Vagina (tissue), 2 donors: ENCODE results near the gene TSC22D2. TPM values are rescaled to one million over a fixed set of nuclear protein-coding genes. Genes with fewer than 3 reads are reported as not detected.

Source experiments
- DNase-seq, 2 donors: peaks; one replicate each; pipeline ENCODE4 v3.0.0-alpha.2; 2017; ENCODE audit errors: extremely low spot score in 2 of 2
- H3K27ac ChIP-seq: fragments of 200-600 bp; sonication (generic); one replicate; pipeline ENCODE4 v1.5.1; 2019
- H3K27me3 ChIP-seq: fragments of 200-600 bp; sonication (generic); one replicate; pipeline ENCODE4 v1.5.1; 2019
- H3K36me3 ChIP-seq, 2 donors: fragments of 200-600 bp; sonication (generic); one replicate each; pipeline ENCODE4 v1.5.1; 2017 to 2019
- H3K4me1 ChIP-seq: fragments of 200-600 bp; sonication (generic); one replicate; pipeline ENCODE4 v1.5.1; 2019
- H3K4me3 ChIP-seq, 2 donors: fragments of 200-600 bp; sonication (generic); 1 replicate in 1 of 2; 2 replicates in 1 of 2; pipeline ENCODE4 v1.5.1; 2016 to 2019
- H3K9me3 ChIP-seq: fragments of 200-600 bp; sonication (generic); one replicate; pipeline ENCODE4 v1.5.1; 2019
- CTCF ChIP-seq, 3 experiments: fragments of 450-650 bp in 2 of 3; fragments of 200-600 bp in 1 of 3; sonication (generic) in 1 of 3; IDR thresholded peaks; one replicate each; pipeline ENCODE4 v1.5.1; 2017 to 2019; ENCODE audit warnings: antibody characterized with exemption in 3 of 3, mild to moderate bottlenecking in 2 of 3, moderate library complexity in 2 of 3
- POLR2A ChIP-seq, 2 donors: fragments of 450-650 bp; IDR thresholded peaks; one replicate each; pipeline ENCODE4 v1.6.1; 2017; ENCODE audit warnings: antibody characterized with exemption in 2 of 2, mild to moderate bottlenecking in 2 of 2, moderate library complexity in 2 of 2
- POLR2AphosphoS5 ChIP-seq, 2 donors: sonication (generic); formaldehyde crosslinking; IDR thresholded peaks; one replicate each; pipeline ENCODE4 v1.9.0; 2017; ENCODE audit warnings: antibody characterized with exemption in 2 of 2, mild to moderate bottlenecking in 2 of 2, low read depth in 1 of 2; ENCODE audit not compliant: insufficient read depth in 1 of 2
- intact Hi-C: fragments of 100-400 bp; cut with DNase I; formaldehyde crosslinking; loops from one replicate; pipeline ENCODE4 v1.15.1; 2023
- total RNA-seq: library from RNA; depleted of rRNA; stranded (reverse); fragments of >200 nt; gene quantifications from one replicate; pipeline ENCODE4 v1.2.3, GENCODE V29; 2016

The TSC22D2 gene
- total RNA-seq, 1 donor from 2014 or later, result 35.6 TPM

GRCh38 chr3:150391161-150391560, 16.9 kb upstream of the TSC22D2 start:
- no peak for DNase-seq
- Histone ChIP-seq H3K4me3 (no peak overlapping the region), H3K27ac (no peak overlapping the region), H3K27me3 (no peaks in the 10 kb centered on the region), H3K4me1 (no peaks in the 10 kb centered on the region), H3K36me3 (no peaks in the 10 kb centered on the region), H3K9me3 (no peaks in the 10 kb centered on the region)
- no peak for TF ChIP-seq POLR2AphosphoS5 (IDR thresholded peaks at IDR 0.05; ENCODE audit: insufficient read depth in 1 of 2, low read depth in 1 of 2)
- intact Hi-C loops, result no loop called here

- no peaks in the 10 kb centered on the region for H3K4me1 ChIP-seq
- no peaks in the 10 kb centered on the region for H3K9me3 ChIP-seq
- TF ChIP-seq POLR2A (IDR thresholded peaks at IDR 0.05) (no peak), POLR2AphosphoS5 (IDR thresholded peaks at IDR 0.05; ENCODE audit: insufficient read depth in 1 of 2, low read depth in 1 of 2) (no peak), CTCF (IDR thresholded peaks at IDR 0.05) (no peak)
- no peak overlapping the region for H3K4me3 ChIP-seq
- no peaks in the 10 kb centered on the region for H3K36me3 ChIP-seq
- H3K27me3 ChIP-seq, result no peaks in the 10 kb centered on the region
- intact Hi-C loops, result no loop called here
- no peak for DNase-seq
- H3K27ac ChIP-seq, result no peak overlapping the region
Measured at GRCh38 chr3:150393745-150394144, 14.4 kb upstream of the TSC22D2 start.

- Histone ChIP-seq H3K27ac (no peak overlapping the region), H3K4me1 (no peaks in the 10 kb centered on the region), H3K4me3 (no peak overlapping the region), H3K36me3 (no peaks in the 10 kb centered on the region), H3K27me3 (no peaks in the 10 kb centered on the region), H3K9me3 (no peaks in the 10 kb centered on the region)
- intact Hi-C loops, result no loop called here
- no peak for DNase-seq
- no peak for TF ChIP-seq POLR2AphosphoS5 (IDR thresholded peaks at IDR 0.05; ENCODE audit: insufficient read depth in 1 of 2, low read depth in 1 of 2)
- TF ChIP-seq POLR2A (IDR thresholded peaks at IDR 0.05), result no peak
- TF ChIP-seq CTCF (IDR thresholded peaks at IDR 0.05), result no peak
Measured at GRCh38 chr3:150394606-150395005, 13.5 kb upstream of the TSC22D2 start.

- no peaks in the 10 kb centered on the region for H3K27me3 ChIP-seq
- no peaks in the 10 kb centered on the region for H3K9me3 ChIP-seq
- no peak for DNase-seq
- TF ChIP-seq POLR2A (IDR thresholded peaks at IDR 0.05), result no peak
- TF ChIP-seq POLR2AphosphoS5 (IDR thresholded peaks at IDR 0.05; ENCODE audit: insufficient read depth in 1 of 2, low read depth in 1 of 2), result no peak
- no peak for TF ChIP-seq CTCF (IDR thresholded peaks at IDR 0.05)
- H3K27ac ChIP-seq, result no peak overlapping the region
- no peaks in the 10 kb centered on the region for H3K36me3 ChIP-seq
- H3K4me1 ChIP-seq, result no peaks in the 10 kb centered on the region
- H3K4me3 ChIP-seq, result no peak overlapping the region
- intact Hi-C loops, result no loop called here
Measured at GRCh38 chr3:150396491-150396890, 11.6 kb upstream of the TSC22D2 start.

- no peak overlapping the region for H3K27ac ChIP-seq
- no peaks in the 10 kb centered on the region for H3K36me3 ChIP-seq
- no peaks in the 10 kb centered on the region for H3K27me3 ChIP-seq
- DNase-seq, result no peak
- intact Hi-C loops, result no loop called here
- H3K4me1 ChIP-seq, result no peaks in the 10 kb centered on the region
- no peak for TF ChIP-seq POLR2AphosphoS5 (IDR thresholded peaks at IDR 0.05; ENCODE audit: insufficient read depth in 1 of 2, low read depth in 1 of 2)
- no peak for TF ChIP-seq POLR2A (IDR thresholded peaks at IDR 0.05)
- no peak for TF ChIP-seq CTCF (IDR thresholded peaks at IDR 0.05)
- no peaks in the 10 kb centered on the region for H3K9me3 ChIP-seq
- H3K4me3 ChIP-seq, result no peak overlapping the region
Measured at GRCh38 chr3:150396956-150397550, 11.0 kb upstream of the TSC22D2 start.
